Measurements from ENCODE around the gene FBXO31. TPM values are rescaled to one million over a fixed set of nuclear protein-coding genes. Genes with fewer than 3 reads are reported as not detected.

FBXO31 gene
- total and polyA plus RNA-seq, 5 donors from 2014 or later = 18.8 to 35.5 (median 27.8) TPM

DNA sequence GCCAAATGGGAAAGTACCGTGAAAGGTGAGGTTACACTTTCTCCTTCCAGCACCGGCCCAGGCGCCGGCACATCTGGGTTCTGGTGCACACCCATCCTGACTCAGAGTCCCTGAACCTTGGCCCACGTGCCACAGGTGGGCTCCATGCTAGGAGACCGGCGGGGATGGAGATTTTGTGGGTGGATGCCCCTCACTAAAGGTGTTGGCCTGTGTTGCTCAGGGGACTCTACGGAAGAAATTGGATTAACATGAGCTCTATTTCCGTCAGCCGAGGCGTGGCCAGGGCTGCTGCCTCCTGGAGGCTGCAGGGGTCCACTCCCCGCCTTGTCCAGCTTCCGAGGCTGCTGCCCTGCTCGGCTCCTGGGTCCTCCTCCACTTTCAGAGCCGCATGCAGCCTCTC lies 30.8 kb downstream of the FBXO31 start:
- Mint-ChIP-seq H3K27me3 (no peaks in the 10 kb centered on the region), H3K27ac (no peak overlapping the region), H3K4me3 (no peak overlapping the region), H3K9me3 (no peaks in the 10 kb centered on the region), H3K4me1 (peaks cover 0 to 14% (median 6%) of the 10 kb centered on the region in 4 donors), H3K36me3 (peaks cover 21% of the 10 kb centered on the region)
- DNase-seq (no peak), ATAC-seq (ENCODE audit: low read depth in 2 of 2) (no peak)
- no peak overlapping the region for H3K27ac ChIP-seq (ENCODE audit: insufficient read depth, low read length, poor library complexity, severe bottlenecking)
- H3K4me1 ChIP-seq (ENCODE audit: control insufficient read depth, insufficient read depth, low read length, poor library complexity, severe bottlenecking) = no peaks in the 10 kb centered on the region
- H3K36me3 ChIP-seq (ENCODE audit: control insufficient read depth, insufficient read depth, low read length) = peaks cover 16% of the 10 kb centered on the region
- H3K27me3 ChIP-seq (ENCODE audit: control insufficient read depth, insufficient read depth, low read length) = no peaks in the 10 kb centered on the region
- no peak overlapping the region for H3K4me3 ChIP-seq (ENCODE audit: low read depth, low read length)
- no peaks in the 10 kb centered on the region for H3K9me3 ChIP-seq (ENCODE audit: control insufficient read depth in 2 of 2, low read length in 2 of 2)

- H3K27me3 ChIP-seq (ENCODE audit: control insufficient read depth, insufficient read depth, low read length) = no peaks in the 10 kb centered on the region
- no peak for DNase-seq
- no peaks in the 10 kb centered on the region for H3K27me3 Mint-ChIP-seq
- no peak for ATAC-seq (ENCODE audit: low read depth in 2 of 2)
- peaks cover 17% of the 10 kb centered on the region for H3K36me3 Mint-ChIP-seq
- H3K27ac Mint-ChIP-seq = peak overlapping the region in 2 of 3 donors; percentile 52 to 56
- no peak overlapping the region for H3K4me3 Mint-ChIP-seq
- H3K4me3 ChIP-seq (ENCODE audit: low read depth, low read length) = no peak overlapping the region
- no peaks in the 10 kb centered on the region for H3K9me3 Mint-ChIP-seq
- peaks cover 0 to 14% (median 8%) of the 10 kb centered on the region in 4 donors for H3K4me1 Mint-ChIP-seq
- no peaks in the 10 kb centered on the region for H3K4me1 ChIP-seq (ENCODE audit: control insufficient read depth, insufficient read depth, low read length, poor library complexity, severe bottlenecking)
- H3K27ac ChIP-seq (ENCODE audit: insufficient read depth, low read length, poor library complexity, severe bottlenecking) = no peak overlapping the region
- H3K9me3 ChIP-seq (ENCODE audit: control insufficient read depth in 2 of 2, low read length in 2 of 2) = no peaks in the 10 kb centered on the region
- H3K36me3 ChIP-seq (ENCODE audit: control insufficient read depth, insufficient read depth, low read length) = peaks cover 10% of the 10 kb centered on the region
Measured at GRCh38 chr16:87351320-87351698, 32.3 kb downstream of the FBXO31 start.

- no peak for ATAC-seq (ENCODE audit: low read depth in 2 of 2)
- H3K27ac Mint-ChIP-seq = peak overlapping the region in 1 of 3 donors; percentile 56
- no peaks in the 10 kb centered on the region for H3K27me3 Mint-ChIP-seq
Measured at GRCh38 chr16:87350681-87351319, 32.8 kb downstream of the FBXO31 start.

GRCh38 chr16:87350031-87350430 lies 33.5 kb downstream of the FBXO31 start:
- H3K27ac ChIP-seq (ENCODE audit: insufficient read depth, low read length, poor library complexity, severe bottlenecking) = no peak overlapping the region
- no peak overlapping the region for H3K4me3 ChIP-seq (ENCODE audit: low read depth, low read length)
- H3K36me3 ChIP-seq (ENCODE audit: control insufficient read depth, insufficient read depth, low read length) = peaks cover 12% of the 10 kb centered on the region
- no peak overlapping the region for H3K4me3 Mint-ChIP-seq
- H3K27me3 ChIP-seq (ENCODE audit: control insufficient read depth, insufficient read depth, low read length) = no peaks in the 10 kb centered on the region
- H3K36me3 Mint-ChIP-seq = peaks cover 18% of the 10 kb centered on the region
- H3K27ac Mint-ChIP-seq = peak overlapping the region in 1 of 3 donors; percentile 18
- ATAC-seq (ENCODE audit: low read depth in 2 of 2) (no peak), DNase-seq (no peak)
- peaks cover 5% of the 10 kb centered on the region for H3K4me1 ChIP-seq (ENCODE audit: control insufficient read depth, insufficient read depth, low read length, poor library complexity, severe bottlenecking)
- no peaks in the 10 kb centered on the region for H3K9me3 Mint-ChIP-seq
- H3K27me3 Mint-ChIP-seq = no peaks in the 10 kb centered on the region
- H3K9me3 ChIP-seq (ENCODE audit: control insufficient read depth in 2 of 2, low read length in 2 of 2) = no peaks in the 10 kb centered on the region
- peaks cover 0 to 22% (median 15%) of the 10 kb centered on the region in 4 donors for H3K4me1 Mint-ChIP-seq

More at GRCh38 chr16:87350681-87351319, 32.8 kb downstream of the FBXO31 start:
- no peak overlapping the region for H3K27ac ChIP-seq (ENCODE audit: insufficient read depth, low read length, poor library complexity, severe bottlenecking)
- Mint-ChIP-seq H3K4me3 (no peak overlapping the region), H3K9me3 (no peaks in the 10 kb centered on the region), H3K36me3 (peaks cover 16% of the 10 kb centered on the region), H3K4me1 (peaks cover 0 to 15% (median 10%) of the 10 kb centered on the region in 4 donors)
- no peaks in the 10 kb centered on the region for H3K9me3 ChIP-seq (ENCODE audit: control insufficient read depth in 2 of 2, low read length in 2 of 2)
- no peak for DNase-seq
- H3K27me3 ChIP-seq (ENCODE audit: control insufficient read depth, insufficient read depth, low read length) = no peaks in the 10 kb centered on the region
- H3K36me3 ChIP-seq (ENCODE audit: control insufficient read depth, insufficient read depth, low read length) = peaks cover 8% of the 10 kb centered on the region
- peaks cover under 1% of the 10 kb centered on the region for H3K4me1 ChIP-seq (ENCODE audit: control insufficient read depth, insufficient read depth, low read length, poor library complexity, severe bottlenecking)
- H3K4me3 ChIP-seq (ENCODE audit: low read depth, low read length) = no peak overlapping the region

DNA sequence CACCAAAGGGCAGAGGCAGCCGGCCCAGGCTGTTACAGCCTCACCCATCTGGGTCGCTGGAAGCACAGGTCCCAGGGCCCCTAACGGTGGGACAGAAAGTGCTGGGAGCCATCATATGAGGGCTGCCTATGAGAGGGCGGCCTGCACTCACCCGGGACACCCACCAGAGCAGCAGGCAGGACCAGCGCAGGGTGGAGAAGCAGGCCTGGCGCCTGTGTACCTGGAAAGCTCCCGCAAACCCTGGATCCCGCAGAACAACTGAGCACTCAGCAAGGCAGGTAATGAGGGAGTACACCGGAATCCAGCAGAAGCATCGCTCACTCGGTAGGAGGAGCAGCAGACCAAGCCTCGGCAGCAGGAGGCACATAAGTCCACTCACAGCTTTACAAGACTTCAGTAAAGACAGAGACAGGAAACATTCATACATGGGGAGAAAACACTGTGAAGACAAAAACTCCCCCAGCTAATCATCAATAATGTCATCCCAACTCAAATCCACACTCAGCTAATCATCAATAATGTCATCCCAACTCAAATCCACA lies 34.9 kb downstream of the FBXO31 start:
- no peak for DNase-seq
- no peak overlapping the region for H3K4me3 ChIP-seq (ENCODE audit: low read depth, low read length)
- no peaks in the 10 kb centered on the region for H3K9me3 ChIP-seq (ENCODE audit: control insufficient read depth in 2 of 2, low read length in 2 of 2)
- Mint-ChIP-seq H3K4me3 (no peak overlapping the region), H3K27me3 (no peaks in the 10 kb centered on the region), H3K36me3 (peaks cover 18% of the 10 kb centered on the region), H3K27ac (peak overlapping the region in 1 of 3 donors; percentile 18), H3K4me1 (peaks cover 0 to 30% (median 19%) of the 10 kb centered on the region in 4 donors), H3K9me3 (no peaks in the 10 kb centered on the region)
- H3K27ac ChIP-seq (ENCODE audit: insufficient read depth, low read length, poor library complexity, severe bottlenecking) = no peak overlapping the region
- ATAC-seq (ENCODE audit: low read depth in 2 of 2) = no peak
- H3K4me1 ChIP-seq (ENCODE audit: control insufficient read depth, insufficient read depth, low read length, poor library complexity, severe bottlenecking) = peaks cover 8% of the 10 kb centered on the region
- H3K36me3 ChIP-seq (ENCODE audit: control insufficient read depth, insufficient read depth, low read length) = peaks cover 14% of the 10 kb centered on the region
- H3K27me3 ChIP-seq (ENCODE audit: control insufficient read depth, insufficient read depth, low read length) = no peaks in the 10 kb centered on the region

DNA sequence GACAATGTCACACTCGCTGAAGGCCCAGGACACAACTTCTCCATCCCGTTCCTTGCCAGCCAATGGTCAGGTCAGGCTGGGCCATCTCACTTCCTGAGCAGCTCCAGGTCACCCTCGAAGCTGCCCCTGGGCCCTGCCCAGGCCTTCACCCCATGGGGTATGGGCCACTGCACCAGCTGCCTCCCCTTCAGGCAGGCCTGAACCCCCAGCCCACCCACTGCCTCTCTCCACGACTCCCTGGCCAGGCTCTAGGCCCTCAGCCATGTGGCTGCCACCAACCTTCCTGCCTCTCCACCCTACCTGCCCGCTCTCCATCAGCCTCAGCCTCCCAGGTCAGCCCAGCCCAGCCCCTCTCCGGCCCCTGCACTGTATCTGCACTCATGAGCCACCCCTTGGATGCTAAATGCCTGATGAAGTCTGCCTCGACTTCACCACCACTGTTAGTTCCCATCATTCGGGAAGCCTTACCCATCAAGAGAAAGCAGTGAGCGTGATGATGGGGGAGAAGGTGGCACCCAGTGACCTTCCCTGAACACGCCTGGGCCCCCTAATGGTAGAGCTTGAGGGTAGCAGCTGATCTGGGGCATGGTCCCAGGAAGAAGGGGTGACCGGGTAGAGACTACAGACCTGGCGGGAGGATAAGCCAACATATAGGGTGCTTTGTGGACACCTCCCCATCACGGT lies 35.5 kb downstream of the FBXO31 start:
- Mint-ChIP-seq H3K27me3 (no peaks in the 10 kb centered on the region), H3K27ac (peak overlapping the region in 1 of 3 donors; percentile 18), H3K4me3 (no peak overlapping the region), H3K4me1 (peaks cover 0 to 32% (median 19%) of the 10 kb centered on the region in 4 donors), H3K9me3 (no peaks in the 10 kb centered on the region), H3K36me3 (peaks cover 19% of the 10 kb centered on the region)
- Histone ChIP-seq H3K27ac (ENCODE audit: insufficient read depth, low read length, poor library complexity, severe bottlenecking) (no peak overlapping the region), H3K9me3 (ENCODE audit: control insufficient read depth in 2 of 2, low read length in 2 of 2) (no peaks in the 10 kb centered on the region), H3K27me3 (ENCODE audit: control insufficient read depth, insufficient read depth, low read length) (no peaks in the 10 kb centered on the region), H3K4me1 (ENCODE audit: control insufficient read depth, insufficient read depth, low read length, poor library complexity, severe bottlenecking) (peaks cover 8% of the 10 kb centered on the region), H3K4me3 (ENCODE audit: low read depth, low read length) (no peak overlapping the region), H3K36me3 (ENCODE audit: control insufficient read depth, insufficient read depth, low read length) (peaks cover 14% of the 10 kb centered on the region)
- ATAC-seq (ENCODE audit: low read depth in 2 of 2) (no peak), DNase-seq (no peak)

DNA sequence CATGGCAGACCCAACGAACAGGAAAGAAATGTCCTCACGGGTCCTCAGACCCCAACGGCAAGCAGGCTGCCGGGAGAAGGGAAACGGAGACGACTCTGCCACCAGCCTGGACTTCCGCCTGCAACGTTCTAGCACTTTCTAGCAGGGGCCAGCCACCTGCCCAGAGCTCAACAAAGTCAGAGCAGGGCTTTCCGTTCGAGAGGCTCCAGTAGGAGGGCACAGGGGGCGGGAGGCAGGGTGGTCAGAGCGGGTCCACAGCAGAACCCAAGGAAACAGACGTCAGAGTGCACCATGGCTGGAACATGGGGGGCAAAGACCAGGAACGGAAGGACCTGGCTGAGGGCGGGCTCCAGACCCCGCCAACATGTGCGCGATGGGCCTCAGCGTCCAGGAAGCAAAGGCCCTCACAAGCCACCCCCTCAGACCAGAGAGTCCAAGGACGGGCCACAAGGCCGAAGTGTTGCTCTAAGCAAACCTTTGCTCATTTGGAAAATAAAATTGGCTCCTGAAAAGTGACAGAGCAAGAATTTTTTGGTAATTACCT lies 37.0 kb downstream of the FBXO31 start:
- Histone ChIP-seq H3K27me3 (ENCODE audit: control insufficient read depth, insufficient read depth, low read length) (no peaks in the 10 kb centered on the region), H3K4me1 (ENCODE audit: control insufficient read depth, insufficient read depth, low read length, poor library complexity, severe bottlenecking) (peaks cover 8% of the 10 kb centered on the region), H3K9me3 (ENCODE audit: control insufficient read depth in 2 of 2, low read length in 2 of 2) (no peaks in the 10 kb centered on the region), H3K36me3 (ENCODE audit: control insufficient read depth, insufficient read depth, low read length) (peaks cover 29% of the 10 kb centered on the region), H3K4me3 (ENCODE audit: low read depth, low read length) (no peak overlapping the region), H3K27ac (ENCODE audit: insufficient read depth, low read length, poor library complexity, severe bottlenecking) (no peak overlapping the region)
- Mint-ChIP-seq H3K4me1 (peaks cover 0 to 32% (median 16%) of the 10 kb centered on the region in 4 donors), H3K27me3 (no peaks in the 10 kb centered on the region), H3K9me3 (no peaks in the 10 kb centered on the region), H3K36me3 (peaks cover 22% of the 10 kb centered on the region), H3K27ac (peak overlapping the region in 2 of 3 donors; percentile 41 to 85), H3K4me3 (no peak overlapping the region)
- ATAC-seq (ENCODE audit: low read depth in 2 of 2) = no peak
- no peak for DNase-seq

All from CD4-positive, CD25-positive, alpha-beta regulatory T cell (primary cell).